LoVo (cell line): ENCODE measurements around the gene SETD1B.
"Not testable (repeated sequence)": the region's sequence is repeated elsewhere in the genome, so short reads cannot be mapped to it uniquely, and the experiment has no call there.

ENCODE experiments used
- DNase-seq: peaks from one replicate; pipeline ENCODE4 v3.0.0-alpha.2; 2016; ENCODE audit warnings: low spot score

Gene SETD1B

GRCh38 chr12:121780429-121780828, 23.4 kb upstream of the SETD1B start:
- DNase-seq: no peak

DNA sequence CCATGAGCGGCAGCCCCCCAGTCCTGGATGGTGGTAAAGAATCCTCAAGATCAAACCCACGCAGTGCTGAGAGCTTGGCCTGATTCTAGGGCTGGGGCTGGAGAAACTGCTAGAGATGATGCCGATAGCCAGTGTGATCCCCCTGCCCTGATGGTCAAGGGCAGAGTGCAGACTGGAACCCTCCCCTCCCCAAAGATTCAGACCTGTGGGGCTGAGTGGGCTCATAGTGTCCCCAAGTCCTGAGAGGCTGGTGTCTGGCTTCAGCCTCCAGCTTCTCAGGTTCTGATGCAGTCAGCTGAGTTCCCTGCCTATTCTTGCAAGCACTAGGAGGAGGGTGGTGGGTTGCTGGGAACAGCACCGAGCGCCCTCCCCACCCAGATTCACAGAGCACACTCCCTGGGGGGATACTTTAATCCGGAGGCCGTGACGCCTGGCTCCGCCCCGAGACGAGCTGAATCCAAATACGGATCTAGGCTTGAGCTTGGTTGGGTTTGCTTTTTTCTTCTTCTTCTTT, 22.3 kb upstream of the SETD1B start:
- no peak for DNase-seq

GRCh38 chr12:121781998-121782979, 21.5 kb upstream of the SETD1B start:
- DNase-seq: no peak

- DNase-seq: no peak
Measured at GRCh38 chr12:121783766-121784165, 20.0 kb upstream of the SETD1B start.

DNA sequence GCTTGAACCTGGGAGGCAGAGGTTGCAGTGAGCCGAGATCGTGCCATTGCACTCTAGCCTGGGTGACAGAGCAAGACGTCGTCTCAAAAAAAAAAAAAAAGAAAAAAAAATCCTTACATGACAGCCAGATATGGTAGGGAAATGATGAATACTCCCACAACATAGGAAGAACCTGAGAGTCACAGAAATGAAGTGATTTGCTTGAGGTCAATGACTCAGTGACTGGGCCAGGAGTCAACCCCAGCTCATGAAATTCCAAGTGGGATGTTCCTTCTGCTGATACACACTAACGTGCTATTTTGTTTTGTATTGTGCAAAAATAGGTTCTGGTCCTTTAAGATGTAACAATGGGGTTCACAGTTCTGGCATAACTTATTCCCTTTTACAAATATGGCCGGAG, 19.3 kb upstream of the SETD1B start:
- no peak for DNase-seq

DNA sequence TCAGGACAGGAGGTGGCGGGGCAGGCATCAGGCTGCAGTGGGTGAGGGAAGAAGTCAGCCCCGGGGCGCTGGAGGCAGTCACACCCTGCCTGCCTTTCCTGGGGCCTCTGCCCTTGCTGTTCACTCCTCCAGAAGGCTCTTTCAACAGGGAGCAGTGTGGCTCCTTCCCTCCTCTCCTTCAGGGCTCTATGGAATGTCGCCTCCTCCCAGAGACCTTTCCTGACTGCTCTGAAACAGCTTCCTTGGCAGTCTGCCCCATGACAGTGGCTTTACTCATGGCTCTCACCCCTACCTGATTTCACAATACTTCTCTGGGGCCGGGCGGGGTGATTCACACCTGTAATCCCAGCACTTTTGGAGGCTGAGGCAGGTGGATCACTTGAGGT, 17.4 kb upstream of the SETD1B start:
- peak; percentile 99 for DNase-seq

- DNase-seq: no peak
Measured at GRCh38 chr12:121787063-121788025, 16.5 kb upstream of the SETD1B start.

- DNase-seq: no peak
Measured at GRCh38 chr12:121788176-121788818, 15.5 kb upstream of the SETD1B start.

GRCh38 chr12:121789233-121789781, 14.5 kb upstream of the SETD1B start:
- no peak for DNase-seq

- DNase-seq: no peak
Measured at GRCh38 chr12:121789800-121790728, 13.7 kb upstream of the SETD1B start.

GRCh38 chr12:121790785-121791184, 13.0 kb upstream of the SETD1B start:
- DNase-seq: not testable (repeated sequence)

DNA sequence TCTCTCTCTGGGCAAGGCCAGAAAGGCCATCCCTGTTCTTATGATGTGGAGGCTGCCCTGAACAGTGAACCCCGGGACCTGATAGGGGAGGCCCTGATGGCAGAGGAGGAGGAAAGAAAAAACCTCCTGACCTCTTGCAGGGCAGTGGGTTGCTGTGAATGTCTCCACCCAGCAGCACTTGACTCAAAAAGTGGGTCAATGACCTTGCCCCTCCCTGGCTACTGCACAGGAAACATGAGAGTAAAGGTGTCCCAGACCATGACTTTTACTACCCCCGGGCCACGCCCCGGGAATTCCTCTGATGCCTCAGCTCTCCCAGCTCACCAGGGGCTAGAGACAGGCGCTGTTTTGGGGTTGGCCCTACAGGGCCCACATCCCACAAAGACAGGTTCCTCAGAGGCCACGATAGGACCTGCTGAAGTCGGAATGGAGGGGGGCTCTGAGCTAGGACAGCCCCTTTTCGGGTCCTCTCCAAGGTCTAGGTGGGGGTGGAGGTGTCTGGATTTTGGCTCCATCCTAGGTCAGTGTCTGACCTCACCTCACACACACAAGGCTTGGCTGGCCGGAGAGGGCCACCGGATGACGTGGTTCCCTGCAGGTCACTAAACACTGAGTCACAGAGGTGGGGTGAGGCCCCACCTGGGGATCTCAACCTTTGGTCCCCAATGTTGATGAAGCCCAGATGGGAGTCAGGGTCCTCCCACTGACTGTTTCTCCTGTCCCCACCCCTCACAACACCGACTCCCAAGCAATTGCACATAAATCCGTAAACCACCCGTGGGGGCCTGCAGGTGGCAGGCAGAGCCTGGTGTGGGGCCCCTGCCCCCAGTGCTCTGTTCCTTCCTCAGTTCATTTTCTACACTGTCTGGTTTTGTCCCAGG, 11.9 kb upstream of the SETD1B start:
- DNase-seq: peak; percentile 88

- DNase-seq: no peak
Measured at GRCh38 chr12:121792607-121793439, 11.0 kb upstream of the SETD1B start.

DNA sequence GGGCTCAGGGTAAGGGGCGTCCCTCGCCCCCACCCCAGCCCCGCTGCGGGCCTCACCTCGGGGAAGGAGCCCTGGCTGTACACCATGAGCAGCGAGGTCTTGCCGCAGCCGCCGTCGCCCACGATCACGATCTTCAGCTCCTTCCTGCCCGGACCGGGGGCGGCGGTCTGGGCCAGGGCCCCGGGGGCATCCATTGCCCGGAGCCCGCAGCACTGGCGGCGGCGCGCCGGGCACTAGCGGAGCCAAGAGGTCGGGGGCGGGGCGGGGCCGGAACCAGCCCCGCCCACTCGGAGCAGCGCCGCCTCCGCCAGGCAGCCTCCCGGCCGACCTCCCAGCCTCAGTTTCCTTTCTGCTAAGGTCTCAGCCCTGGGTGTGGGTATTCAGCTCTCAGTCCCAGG, 10.4 kb upstream of the SETD1B start, which contains the start of gene RHOF:
Gene RHOF (minus strand): TSS at position 249 of the 398 bp plus-strand sequence. CDS start 55 bp downstream, at position 194.
- DNase-seq: peak; percentile 91

GRCh38 chr12:121793838-121794533, 9.8 kb upstream of the SETD1B start:
- DNase-seq: peak; percentile 99

DNA sequence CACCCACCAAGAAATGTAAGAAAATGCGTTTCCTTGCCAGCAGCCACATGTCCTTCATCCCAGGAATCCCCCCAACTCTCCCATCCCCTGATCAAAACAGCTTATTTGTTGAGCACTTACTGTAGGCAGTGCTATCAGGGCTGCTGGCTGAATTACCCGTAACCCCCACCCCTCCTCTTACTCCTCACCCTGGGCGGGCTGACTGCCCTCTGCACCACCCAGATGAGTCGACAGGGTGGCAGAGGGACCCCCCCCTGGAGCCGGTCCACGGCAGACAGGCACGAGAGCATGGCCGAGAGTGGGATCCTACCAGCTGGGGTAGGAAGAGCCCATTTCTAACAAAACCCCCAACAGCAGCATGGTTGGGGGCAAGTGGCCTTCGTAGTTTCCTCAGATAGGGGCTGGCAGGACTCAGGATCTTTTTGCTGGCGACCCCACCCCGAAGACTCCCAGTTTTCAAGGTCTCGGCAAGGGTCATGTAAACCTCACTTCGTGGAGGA, 9.2 kb upstream of the SETD1B start:
- no peak for DNase-seq
